GM23338 (cell line): ENCODE data around the gene CSAG1. TPM values are rescaled to one million over a fixed set of nuclear protein-coding genes. Genes with fewer than 3 reads are reported as not detected.
"Not testable (repeated sequence)": the region's sequence is repeated elsewhere in the genome, so short reads cannot be mapped to it uniquely, and the experiment has no call there.

ENCODE experiments used
- ATAC-seq: fragments of 200-7000 bp; cut with Tn5 transposase; 3 replicates; pipeline ENCODE4 v1.9.1; 2020
- DNase-seq: peaks from one replicate; pipeline ENCODE4 v3.0.0-alpha.2; 2015; ENCODE audit warnings: low spot score
- H2AFZ ChIP-seq: fragments of 200-600 bp; sonication (generic); 2 replicates; pipeline ENCODE4 v1.8.0; 2016; ENCODE audit warnings: antibody characterized with exemption, mild to moderate bottlenecking, moderate library complexity
- H3F3A ChIP-seq: fragments of 200-600 bp; sonication (generic); replicated peaks from 2 replicates; pipeline ENCODE4 v1.8.0; 2017; ENCODE audit warnings: antibody characterized with exemption, mixed run types, low read depth
- H3K27ac ChIP-seq: fragments of 200-600 bp; sonication (generic); 2 replicates; pipeline ENCODE4 v1.6.1; 2016; ENCODE audit warnings: low read depth
- H3K27me3 ChIP-seq: fragments of 200-600 bp; sonication (generic); 2 replicates; pipeline ENCODE4 v1.8.0; 2016; ENCODE audit warnings: mild to moderate bottlenecking, mixed run types, moderate library complexity; ENCODE audit not compliant: insufficient read depth
- H3K36me3 ChIP-seq: fragments of 200-600 bp; sonication (generic); 2 replicates; pipeline ENCODE4 v1.8.0; 2016; ENCODE audit warnings: mild to moderate bottlenecking; ENCODE audit not compliant: insufficient read depth
- H3K4me1 ChIP-seq: fragments of 200-600 bp; sonication (generic); 2 replicates; pipeline ENCODE4 v1.8.0; 2016; ENCODE audit warnings: mild to moderate bottlenecking, moderate library complexity; ENCODE audit not compliant: insufficient read depth
- H3K4me2 ChIP-seq: fragments of 200-600 bp; sonication (generic); 2 replicates; pipeline ENCODE4 v1.7.1; 2017; ENCODE audit warnings: mixed run types
- H3K4me3 ChIP-seq: fragments of 200-600 bp; sonication (generic); 2 replicates; pipeline ENCODE4 v1.6.1; 2016; ENCODE audit warnings: mixed run types
- H3K79me2 ChIP-seq: fragments of 200-600 bp; sonication (generic); replicated peaks from 2 replicates; pipeline ENCODE4 v1.8.0; 2017; ENCODE audit warnings: mild to moderate bottlenecking; ENCODE audit not compliant: insufficient read depth
- H3K9me2 ChIP-seq: fragments of 200-600 bp; sonication (generic); 2 replicates; pipeline ENCODE4 v1.8.0; 2017; ENCODE audit not compliant: insufficient read depth
- H4K20me1 ChIP-seq: fragments of 200-600 bp; sonication (generic); replicated peaks from 2 replicates; pipeline ENCODE4 v1.8.0; 2017; ENCODE audit warnings: mild to moderate bottlenecking; ENCODE audit not compliant: insufficient read depth
- H3K27ac Mint-ChIP-seq: 2 replicates; pipeline ENCODE4 v1.8.0; 2020; ENCODE audit warnings: inconsistent platforms, mild to moderate bottlenecking, moderate library complexity, mixed read lengths
- H3K27me3 Mint-ChIP-seq: 3 replicates; pipeline ENCODE4 v1.8.0; 2022; ENCODE audit warnings: low read depth, mild to moderate bottlenecking, moderate library complexity, mixed read lengths, inconsistent platforms; ENCODE audit not compliant: insufficient read depth, poor library complexity
- H3K36me3 Mint-ChIP-seq: 3 replicates; pipeline ENCODE4 v1.8.0; 2021; ENCODE audit warnings: low read depth, mild to moderate bottlenecking, inconsistent platforms, moderate library complexity, mixed read lengths
- H3K4me1 Mint-ChIP-seq: 3 replicates; pipeline ENCODE4 v1.8.0; 2020; ENCODE audit warnings: mild to moderate bottlenecking, inconsistent platforms, mixed read lengths
- H3K4me3 Mint-ChIP-seq: 3 replicates; pipeline ENCODE4 v1.8.0; 2021; ENCODE audit warnings: moderate library complexity, mild to moderate bottlenecking, inconsistent platforms, mixed read lengths
- H3K9me3 Mint-ChIP-seq: 3 replicates; pipeline ENCODE4 v1.8.0; 2020; ENCODE audit warnings: moderate library complexity, mild to moderate bottlenecking, inconsistent platforms, mixed read lengths
- polyA plus RNA-seq: library from polyadenylated mRNA; unstranded; fragments of >200 nt; fragmentation: Nextera tagmentation; extraction: Ambion mirVana; gene quantifications from 2 replicates; pipeline ENCODE4 v1.2.1, GENCODE V29; 2016
- total RNA-seq: library from RNA; depleted of rRNA; stranded (reverse); fragments of >200 nt; shearing (Covaris generic); gene quantifications from 2 replicates; pipeline ENCODE4 v1.2.3, GENCODE V29; 2014
- TF ChIP-seq, protein P1 (sequence below): fragments of 250-450 bp; sonication (Bioruptor Pico); IDR thresholded peaks from 2 replicates; pipeline ENCODE4 v1.5.0; 2020; ENCODE audit warnings: mild to moderate bottlenecking, moderate library complexity
- TF ChIP-seq, protein P2 (sequence below), 2 experiments: fragments of 200-600 bp in 1 of 2; sonication (generic) in 1 of 2; conservative IDR thresholded peaks; 2 replicates each; pipeline versions ENCODE4 v1.5.1 to v1.6.1; 2016 to 2017; ENCODE audit warnings: antibody characterized with exemption in 2 of 2, low read depth in 2 of 2, mild to moderate bottlenecking in 2 of 2, moderate library complexity in 1 of 2

The CSAG1 gene
- total and polyA plus RNA-seq, 2 experiments from 2014 or later: 0.27 TPM; not detected in 1

DNA sequence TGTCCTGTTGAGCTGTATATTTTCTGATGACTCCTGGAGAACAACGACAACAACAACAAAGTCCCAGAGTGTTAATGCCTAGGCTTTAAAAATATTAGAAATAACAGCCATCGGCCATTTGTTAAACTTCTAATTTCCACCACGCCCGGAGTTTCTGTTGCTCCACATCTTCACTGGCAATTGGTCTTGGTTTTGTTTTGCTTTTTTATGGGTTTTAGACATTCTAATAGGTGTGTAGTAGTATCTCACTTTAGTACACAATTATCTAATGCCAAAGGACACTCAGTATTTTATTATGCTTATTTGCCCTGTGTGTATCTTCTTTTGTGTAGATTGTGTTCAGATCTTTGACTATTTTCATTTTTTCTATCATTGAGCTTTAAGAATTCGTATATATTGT is 5.0 kb upstream of the CSAG1 start (continued):
- TF ChIP-seq, protein P1, sequence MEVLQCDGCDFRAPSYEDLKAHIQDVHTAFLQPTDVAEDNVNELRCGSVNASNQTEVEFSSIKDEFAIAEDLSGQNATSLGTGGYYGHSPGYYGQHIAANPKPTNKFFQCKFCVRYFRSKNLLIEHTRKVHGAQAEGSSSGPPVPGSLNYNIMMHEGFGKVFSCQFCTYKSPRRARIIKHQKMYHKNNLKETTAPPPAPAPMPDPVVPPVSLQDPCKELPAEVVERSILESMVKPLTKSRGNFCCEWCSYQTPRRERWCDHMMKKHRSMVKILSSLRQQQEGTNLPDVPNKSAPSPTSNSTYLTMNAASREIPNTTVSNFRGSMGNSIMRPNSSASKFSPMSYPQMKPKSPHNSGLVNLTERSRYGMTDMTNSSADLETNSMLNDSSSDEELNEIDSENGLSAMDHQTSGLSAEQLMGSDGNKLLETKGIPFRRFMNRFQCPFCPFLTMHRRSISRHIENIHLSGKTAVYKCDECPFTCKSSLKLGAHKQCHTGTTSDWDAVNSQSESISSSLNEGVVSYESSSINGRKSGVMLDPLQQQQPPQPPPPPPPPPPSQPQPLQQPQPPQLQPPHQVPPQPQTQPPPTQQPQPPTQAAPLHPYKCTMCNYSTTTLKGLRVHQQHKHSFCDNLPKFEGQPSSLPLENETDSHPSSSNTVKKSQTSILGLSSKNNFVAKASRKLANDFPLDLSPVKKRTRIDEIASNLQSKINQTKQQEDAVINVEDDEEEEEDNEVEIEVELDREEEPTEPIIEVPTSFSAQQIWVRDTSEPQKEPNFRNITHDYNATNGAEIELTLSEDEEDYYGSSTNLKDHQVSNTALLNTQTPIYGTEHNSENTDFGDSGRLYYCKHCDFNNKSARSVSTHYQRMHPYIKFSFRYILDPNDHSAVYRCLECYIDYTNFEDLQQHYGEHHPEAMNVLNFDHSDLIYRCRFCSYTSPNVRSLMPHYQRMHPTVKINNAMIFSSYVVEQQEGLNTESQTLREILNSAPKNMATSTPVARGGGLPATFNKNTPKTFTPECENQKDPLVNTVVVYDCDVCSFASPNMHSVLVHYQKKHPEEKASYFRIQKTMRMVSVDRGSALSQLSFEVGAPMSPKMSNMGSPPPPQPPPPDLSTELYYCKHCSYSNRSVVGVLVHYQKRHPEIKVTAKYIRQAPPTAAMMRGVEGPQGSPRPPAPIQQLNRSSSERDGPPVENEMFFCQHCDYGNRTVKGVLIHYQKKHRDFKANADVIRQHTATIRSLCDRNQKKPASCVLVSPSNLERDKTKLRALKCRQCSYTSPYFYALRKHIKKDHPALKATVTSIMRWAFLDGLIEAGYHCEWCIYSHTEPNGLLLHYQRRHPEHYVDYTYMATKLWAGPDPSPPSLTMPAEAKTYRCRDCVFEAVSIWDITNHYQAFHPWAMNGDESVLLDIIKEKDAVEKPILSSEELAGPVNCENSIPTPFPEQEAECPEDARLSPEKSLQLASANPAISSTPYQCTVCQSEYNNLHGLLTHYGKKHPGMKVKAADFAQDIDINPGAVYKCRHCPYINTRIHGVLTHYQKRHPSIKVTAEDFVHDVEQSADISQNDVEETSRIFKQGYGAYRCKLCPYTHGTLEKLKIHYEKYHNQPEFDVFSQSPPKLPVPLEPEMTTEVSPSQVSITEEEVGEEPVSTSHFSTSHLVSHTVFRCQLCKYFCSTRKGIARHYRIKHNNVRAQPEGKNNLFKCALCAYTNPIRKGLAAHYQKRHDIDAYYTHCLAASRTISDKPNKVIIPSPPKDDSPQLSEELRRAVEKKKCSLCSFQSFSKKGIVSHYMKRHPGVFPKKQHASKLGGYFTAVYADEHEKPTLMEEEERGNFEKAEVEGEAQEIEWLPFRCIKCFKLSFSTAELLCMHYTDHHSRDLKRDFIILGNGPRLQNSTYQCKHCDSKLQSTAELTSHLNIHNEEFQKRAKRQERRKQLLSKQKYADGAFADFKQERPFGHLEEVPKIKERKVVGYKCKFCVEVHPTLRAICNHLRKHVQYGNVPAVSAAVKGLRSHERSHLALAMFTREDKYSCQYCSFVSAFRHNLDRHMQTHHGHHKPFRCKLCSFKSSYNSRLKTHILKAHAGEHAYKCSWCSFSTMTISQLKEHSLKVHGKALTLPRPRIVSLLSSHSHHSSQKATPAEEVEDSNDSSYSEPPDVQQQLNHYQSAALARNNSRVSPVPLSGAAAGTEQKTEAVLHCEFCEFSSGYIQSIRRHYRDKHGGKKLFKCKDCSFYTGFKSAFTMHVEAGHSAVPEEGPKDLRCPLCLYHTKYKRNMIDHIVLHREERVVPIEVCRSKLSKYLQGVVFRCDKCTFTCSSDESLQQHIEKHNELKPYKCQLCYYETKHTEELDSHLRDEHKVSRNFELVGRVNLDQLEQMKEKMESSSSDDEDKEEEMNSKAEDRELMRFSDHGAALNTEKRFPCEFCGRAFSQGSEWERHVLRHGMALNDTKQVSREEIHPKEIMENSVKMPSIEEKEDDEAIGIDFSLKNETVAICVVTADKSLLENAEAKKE (CRISPR knock-in tag): no peak
- TF ChIP-seq, protein P2, sequence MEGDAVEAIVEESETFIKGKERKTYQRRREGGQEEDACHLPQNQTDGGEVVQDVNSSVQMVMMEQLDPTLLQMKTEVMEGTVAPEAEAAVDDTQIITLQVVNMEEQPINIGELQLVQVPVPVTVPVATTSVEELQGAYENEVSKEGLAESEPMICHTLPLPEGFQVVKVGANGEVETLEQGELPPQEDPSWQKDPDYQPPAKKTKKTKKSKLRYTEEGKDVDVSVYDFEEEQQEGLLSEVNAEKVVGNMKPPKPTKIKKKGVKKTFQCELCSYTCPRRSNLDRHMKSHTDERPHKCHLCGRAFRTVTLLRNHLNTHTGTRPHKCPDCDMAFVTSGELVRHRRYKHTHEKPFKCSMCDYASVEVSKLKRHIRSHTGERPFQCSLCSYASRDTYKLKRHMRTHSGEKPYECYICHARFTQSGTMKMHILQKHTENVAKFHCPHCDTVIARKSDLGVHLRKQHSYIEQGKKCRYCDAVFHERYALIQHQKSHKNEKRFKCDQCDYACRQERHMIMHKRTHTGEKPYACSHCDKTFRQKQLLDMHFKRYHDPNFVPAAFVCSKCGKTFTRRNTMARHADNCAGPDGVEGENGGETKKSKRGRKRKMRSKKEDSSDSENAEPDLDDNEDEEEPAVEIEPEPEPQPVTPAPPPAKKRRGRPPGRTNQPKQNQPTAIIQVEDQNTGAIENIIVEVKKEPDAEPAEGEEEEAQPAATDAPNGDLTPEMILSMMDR (conservative IDR thresholded peaks at IDR 0.05; ENCODE audit: low read depth in 2 of 2): no peak

DNA sequence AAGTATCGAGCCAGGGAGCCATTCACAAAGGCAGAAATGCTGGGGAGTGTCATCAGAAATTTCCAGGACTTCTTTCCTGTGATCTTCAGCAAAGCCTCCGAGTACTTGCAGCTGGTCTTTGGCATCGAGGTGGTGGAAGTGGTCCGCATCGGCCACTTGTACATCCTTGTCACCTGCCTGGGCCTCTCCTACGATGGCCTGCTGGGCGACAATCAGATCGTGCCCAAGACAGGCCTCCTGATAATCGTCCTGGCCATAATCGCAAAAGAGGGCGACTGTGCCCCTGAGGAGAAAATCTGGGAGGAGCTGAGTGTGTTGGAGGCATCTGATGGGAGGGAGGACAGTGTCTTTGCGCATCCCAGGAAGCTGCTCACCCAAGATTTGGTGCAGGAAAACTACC is 3.0 kb upstream of the CSAG1 start:
- not testable (repeated sequence) for ATAC-seq, H3K4me1 ChIP-seq, H3K4me1 Mint-ChIP-seq, H3K4me2 ChIP-seq, H3K27ac Mint-ChIP-seq, H3K79me2 ChIP-seq, H2AFZ ChIP-seq, H4K20me1 ChIP-seq, H3K27me3 Mint-ChIP-seq, H3K4me3 ChIP-seq, H3K36me3 ChIP-seq, DNase-seq, H3K36me3 Mint-ChIP-seq, H3K27ac ChIP-seq, H3K9me2 ChIP-seq, H3F3A ChIP-seq, H3K4me3 Mint-ChIP-seq, H3K27me3 ChIP-seq, H3K9me3 Mint-ChIP-seq
